NB4 (cell line): Measurements from ENCODE around the gene CD48.

ENCODE experiments used
- MAX ChIP-seq: IDR thresholded peaks from 2 replicates; pipeline ENCODE4 v1.6.1; 2011; ENCODE audit warnings: low read depth, low read length
- POLR2A ChIP-seq: IDR thresholded peaks from 2 replicates; pipeline ENCODE4 v1.6.1; 2011; ENCODE audit warnings: mild to moderate bottlenecking; ENCODE audit not compliant: insufficient read length; ENCODE audit errors: extremely low read depth
- TF ChIP-seq, protein P1 (sequence below): IDR thresholded peaks from one replicate; pipeline ENCODE4 v1.5.1; 2012; ENCODE audit warnings: low read depth, low read length

GRCh38 chr1:160711276-160711601 is 383 bp downstream of the CD48 start:
- TF ChIP-seq, protein P1, sequence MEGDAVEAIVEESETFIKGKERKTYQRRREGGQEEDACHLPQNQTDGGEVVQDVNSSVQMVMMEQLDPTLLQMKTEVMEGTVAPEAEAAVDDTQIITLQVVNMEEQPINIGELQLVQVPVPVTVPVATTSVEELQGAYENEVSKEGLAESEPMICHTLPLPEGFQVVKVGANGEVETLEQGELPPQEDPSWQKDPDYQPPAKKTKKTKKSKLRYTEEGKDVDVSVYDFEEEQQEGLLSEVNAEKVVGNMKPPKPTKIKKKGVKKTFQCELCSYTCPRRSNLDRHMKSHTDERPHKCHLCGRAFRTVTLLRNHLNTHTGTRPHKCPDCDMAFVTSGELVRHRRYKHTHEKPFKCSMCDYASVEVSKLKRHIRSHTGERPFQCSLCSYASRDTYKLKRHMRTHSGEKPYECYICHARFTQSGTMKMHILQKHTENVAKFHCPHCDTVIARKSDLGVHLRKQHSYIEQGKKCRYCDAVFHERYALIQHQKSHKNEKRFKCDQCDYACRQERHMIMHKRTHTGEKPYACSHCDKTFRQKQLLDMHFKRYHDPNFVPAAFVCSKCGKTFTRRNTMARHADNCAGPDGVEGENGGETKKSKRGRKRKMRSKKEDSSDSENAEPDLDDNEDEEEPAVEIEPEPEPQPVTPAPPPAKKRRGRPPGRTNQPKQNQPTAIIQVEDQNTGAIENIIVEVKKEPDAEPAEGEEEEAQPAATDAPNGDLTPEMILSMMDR = no peak
- no peak for TF ChIP-seq POLR2A
- no peak for TF ChIP-seq MAX
